HL-60/S4 (cell line): ENCODE results near the gene PLD1.

Experiments
- in situ Hi-C: fragments of 300-500 bp; cut with MboI; formaldehyde crosslinking; loops from 2 replicates; pipeline ENCODE4 v1.14.3; 2022; ENCODE audit warnings: low sequenced_read_pairs

PLD1 gene

GRCh38 chr3:171801738-171802589 lies 8.3 kb downstream of the PLD1 start:
- in situ Hi-C loops = no loop called here

GRCh38 chr3:171799501-171799900 lies 10.8 kb downstream of the PLD1 start:
- in situ Hi-C loops = no loop called here

DNA sequence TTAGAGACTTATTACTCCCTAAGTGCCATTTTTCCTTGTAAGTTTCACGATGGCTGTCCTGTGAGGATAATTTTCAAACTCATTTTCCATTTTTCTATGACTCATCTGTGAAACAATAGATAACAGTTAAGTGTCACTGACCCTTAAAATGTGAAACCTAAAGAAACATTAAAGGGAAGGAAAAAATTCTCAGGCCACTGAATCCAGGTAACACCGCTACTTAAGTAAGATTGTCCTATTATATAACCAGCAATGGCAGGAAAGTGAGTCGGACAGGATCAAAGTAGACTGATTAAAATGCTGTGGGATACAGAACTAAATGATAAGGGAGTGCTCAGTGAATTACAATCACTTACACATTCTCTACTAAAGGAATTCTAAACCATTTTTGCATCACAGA lies 12.4 kb downstream of the PLD1 start:
- in situ Hi-C loops = no loop called here

DNA sequence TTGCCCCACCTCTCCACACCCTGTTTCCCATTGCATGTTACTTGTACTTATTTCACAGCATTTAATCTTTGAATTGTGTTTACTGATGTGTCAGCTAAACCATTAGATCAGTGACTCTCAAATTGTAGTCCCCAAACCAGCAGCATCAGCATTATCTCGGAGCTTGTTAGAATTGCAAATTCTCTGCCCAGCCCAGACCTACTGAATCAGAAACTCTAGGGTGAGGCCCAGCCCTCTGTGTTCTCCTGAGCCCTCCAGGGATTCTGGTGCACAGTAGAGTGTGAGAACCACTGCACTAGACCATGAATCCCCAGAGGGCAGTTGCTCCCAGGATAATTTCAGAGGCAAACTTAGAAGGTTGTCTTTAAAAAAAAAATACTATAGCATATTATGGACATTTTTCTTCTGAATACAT lies 13.0 kb downstream of the PLD1 start:
- in situ Hi-C loops = no loop called here

DNA sequence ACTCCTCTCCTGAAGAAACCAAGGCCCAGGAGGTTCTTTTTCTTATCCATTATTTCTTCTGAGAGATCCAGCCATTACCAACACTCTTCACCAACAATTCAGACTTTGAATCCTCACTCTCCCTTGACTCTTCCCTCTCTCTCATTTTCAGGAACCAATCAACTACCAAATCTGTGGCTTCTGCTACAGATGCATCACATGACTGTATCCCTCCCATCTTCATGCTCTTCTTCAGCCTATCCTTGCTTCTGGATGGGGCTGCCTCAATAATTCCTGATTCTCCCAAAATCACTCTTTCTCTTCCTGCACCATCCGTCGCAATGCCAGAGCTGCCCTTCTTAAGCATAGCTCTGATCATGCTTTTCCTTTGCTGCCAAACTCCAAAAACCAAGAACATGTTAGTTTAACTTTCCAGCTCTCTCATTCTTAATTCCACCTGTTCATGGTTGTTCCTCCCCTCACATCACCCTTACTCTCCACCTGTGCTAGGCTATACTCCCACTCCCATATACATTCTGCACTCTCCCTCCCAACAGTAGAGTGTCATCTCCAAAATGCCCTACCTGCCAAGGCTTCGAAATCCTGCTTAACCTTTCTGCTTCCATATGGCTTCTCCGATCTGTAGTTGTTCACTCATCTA lies 13.5 kb downstream of the PLD1 start:
- in situ Hi-C loops = no loop called here

GRCh38 chr3:171792531-171792930 lies 17.8 kb downstream of the PLD1 start:
- in situ Hi-C loops = no loop called here

GRCh38 chr3:171791692-171792076 lies 18.6 kb downstream of the PLD1 start:
- in situ Hi-C loops = no loop called here

DNA sequence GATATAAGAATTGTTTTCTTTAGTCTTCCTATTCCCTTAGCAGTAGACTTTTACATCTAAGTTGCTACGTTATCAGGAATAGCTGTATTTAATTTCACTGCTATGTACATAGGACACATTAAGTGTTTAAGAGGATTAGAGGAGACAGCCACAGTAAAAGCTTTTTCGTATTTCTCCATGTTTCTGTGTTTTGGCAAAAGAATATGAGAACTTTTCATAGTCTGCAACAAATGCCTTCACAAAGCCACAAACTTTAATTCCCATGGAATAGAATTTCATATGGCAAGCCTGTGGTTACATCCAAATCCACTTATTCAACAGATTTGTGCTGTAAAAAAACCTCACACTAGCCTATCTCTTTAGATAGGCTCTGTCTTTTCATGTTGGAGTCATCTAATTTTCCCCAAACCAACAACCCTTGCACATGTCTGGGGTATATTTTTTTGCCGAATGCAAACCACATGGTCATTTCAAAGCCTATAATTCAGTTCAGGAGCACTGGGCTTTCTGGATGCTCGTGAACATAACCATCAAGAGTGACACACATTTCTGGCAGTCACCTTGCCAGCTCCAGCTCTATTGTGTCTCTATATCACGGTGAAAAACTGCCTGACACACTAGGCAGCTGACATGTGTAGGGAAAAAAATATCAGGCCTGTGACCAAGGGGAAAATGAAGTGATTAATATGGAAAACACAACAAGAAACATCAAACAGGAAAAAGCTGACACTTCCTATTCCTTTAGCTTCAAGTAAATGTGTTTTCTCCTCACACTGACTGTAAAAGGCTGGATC lies 19.2 kb downstream of the PLD1 start:
- in situ Hi-C loops = no loop called here

DNA sequence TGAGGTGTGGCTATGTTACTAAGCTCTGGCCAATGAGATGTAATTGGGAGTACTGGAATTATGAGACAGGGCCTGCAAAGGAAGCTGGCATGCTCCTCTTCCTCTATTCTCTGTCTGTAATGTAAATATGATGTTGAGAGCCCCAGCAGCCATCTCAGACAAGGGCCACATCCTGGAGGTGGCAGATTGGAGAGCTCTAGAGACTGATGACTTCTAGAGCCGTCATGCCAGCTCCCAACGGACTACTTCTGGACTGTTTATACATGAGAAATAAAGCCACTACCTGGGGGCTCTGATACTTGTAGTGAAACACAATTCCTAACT lies 19.7 kb downstream of the PLD1 start:
- in situ Hi-C loops = no loop called here

- in situ Hi-C loops = no loop called here
Observed at GRCh38 chr3:171789759-171790505, 20.4 kb downstream of the PLD1 start.

DNA sequence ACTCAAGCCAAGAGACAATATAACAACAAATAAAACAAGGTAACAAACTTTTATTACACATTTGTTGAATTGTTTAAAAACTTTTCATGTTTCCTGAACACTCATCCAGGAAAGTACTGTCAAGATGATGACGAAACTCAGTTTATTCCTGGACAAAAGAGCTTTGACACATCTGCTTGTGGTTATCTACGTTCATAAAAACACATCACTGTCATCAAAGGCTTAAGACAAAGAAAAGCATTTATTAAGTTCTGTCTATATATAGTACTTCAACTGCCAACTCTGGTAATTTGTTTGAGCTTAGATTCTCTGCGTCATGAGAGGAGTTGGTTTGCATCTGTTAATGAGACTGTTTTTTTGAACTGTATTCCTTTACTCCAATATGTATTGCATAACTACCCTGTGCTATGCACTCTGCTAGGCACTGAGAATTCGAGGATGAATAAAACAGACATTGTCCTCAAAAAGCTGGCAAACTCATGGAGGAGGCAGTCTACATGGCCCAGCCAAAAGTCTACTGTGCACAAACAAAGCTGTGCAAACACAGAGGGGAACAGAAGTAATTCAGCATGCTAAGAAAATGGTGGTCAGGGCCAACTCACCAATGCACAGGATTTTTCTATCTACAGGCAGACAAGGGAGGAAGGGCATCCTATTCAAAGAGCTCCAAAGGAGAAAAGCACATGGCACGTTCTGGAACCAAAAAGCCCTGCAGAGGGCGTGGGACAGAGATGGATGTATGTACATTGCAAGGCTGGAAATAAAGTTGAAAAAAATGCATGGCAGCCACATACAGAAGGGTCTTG lies 21.5 kb downstream of the PLD1 start:
- in situ Hi-C loops = no loop called here

DNA sequence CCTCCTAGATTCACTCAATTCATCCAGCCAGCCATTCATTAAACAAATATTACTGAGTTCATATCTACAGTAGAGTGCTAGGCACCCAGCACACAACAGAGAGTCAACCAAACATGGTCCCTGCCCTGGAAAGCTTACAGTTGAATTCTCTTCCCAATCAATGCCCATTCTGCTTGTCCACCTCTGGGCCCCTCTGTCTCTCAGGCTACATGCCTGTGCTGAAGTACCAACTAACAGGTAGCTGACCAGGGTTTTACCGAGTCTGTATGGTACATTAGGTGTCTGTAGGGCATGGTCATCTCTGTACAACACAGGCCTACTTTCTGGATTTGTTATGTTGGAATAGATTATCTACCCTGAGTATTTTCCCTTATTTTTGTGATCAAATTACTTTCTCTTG lies 23.3 kb downstream of the PLD1 start:
- in situ Hi-C loops = no loop called here

DNA sequence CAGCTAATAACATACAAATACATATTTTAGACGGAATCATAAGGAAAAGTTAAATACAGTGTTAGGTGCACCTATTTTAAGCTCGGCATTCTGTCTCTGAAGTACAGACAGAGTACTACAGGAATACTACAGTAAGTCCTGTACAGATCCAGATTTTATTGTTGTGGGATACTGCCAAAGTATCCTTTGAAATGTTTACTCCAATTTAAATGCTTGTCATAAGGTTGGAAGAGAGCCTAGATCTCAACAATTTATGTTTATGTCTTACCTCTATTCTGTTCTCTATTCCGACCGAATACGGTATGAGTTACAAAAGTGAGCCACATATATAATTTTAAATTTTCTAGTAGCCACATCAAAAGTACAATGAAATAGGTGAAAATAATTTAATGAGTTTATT lies 25.3 kb downstream of the PLD1 start:
- in situ Hi-C loops = no loop called here

- in situ Hi-C loops = no loop called here
Observed at GRCh38 chr3:171784387-171784786, 25.9 kb downstream of the PLD1 start.

DNA sequence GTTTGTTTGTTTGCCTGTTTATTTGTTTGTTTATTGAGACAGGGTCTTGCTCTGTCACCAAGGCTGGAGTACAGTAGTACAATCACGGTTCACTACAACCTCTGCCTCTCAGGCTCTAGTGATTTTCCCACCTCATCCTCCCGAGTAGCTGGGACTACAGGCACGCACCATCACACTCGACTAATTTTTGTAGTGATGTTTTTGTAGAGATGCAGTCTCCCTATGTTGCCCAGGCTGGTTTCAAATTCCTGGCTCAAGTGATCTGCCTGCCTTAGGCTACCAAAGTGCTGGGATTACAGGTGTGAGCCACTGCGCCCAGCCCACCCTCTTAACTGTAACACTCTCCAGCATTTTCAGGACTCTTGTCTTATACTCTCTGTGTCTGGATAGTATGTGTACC lies 26.7 kb downstream of the PLD1 start:
- in situ Hi-C loops = no loop called here

DNA sequence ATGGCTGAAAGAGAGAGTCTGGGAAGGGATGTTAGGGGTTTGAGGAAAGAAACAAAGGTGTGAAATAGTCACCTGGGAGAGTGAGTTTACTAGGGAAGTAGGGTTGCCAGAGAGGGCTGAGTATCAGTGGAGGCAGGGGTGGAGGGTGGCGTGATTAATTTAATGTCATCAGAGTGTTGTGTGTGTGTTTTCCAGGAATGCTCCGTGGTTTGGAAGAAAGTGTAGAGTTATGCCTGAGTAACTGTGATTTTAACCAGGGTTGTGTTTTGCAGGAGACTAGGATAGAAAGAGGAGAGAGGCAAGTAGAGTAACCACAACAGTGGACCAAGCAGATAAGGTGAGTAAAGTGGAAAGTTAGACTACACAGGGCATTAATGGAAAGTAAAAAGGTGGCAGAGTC lies 27.2 kb downstream of the PLD1 start:
- in situ Hi-C loops = no loop called here

DNA sequence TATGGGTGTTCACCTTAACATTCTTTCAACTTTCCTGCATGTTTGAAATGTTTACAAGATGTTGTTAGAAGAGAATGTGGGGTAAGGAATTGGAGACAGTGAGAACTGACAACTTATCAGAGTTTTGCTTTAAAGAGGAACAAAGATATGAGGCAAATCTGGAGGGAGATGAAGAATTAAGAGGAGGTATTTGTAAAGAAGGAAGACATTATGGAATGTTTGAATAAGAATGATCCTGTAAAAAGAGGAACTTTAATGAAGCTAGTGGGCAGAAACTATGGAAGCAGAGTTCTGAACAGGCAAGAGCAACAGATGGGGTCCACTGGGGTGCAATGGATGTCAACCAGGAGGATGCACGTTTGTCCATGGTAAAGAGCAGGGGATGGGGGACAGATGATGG lies 27.7 kb downstream of the PLD1 start:
- in situ Hi-C loops = no loop called here

DNA sequence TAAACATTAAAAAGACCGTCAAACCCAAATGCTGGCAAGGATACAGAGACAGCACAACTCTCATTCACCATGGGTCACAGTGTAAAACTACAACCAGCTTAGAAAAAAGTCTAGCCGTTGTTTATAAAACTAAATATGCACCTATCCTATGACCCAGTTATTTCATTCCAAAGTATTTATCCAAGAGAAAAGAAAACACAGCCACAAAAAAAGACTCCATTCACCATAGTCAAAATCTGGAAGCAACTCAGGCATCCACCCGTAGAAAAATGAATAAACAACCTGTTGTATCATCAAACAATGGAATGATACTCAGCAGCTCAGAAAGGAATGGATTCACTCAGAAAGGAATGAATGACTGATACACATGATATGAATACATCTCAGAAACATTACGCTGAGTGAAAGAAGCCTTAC lies 28.6 kb downstream of the PLD1 start:
- in situ Hi-C loops = no loop called here

- in situ Hi-C loops = no loop called here
Observed at GRCh38 chr3:171778493-171778892, 31.8 kb downstream of the PLD1 start.

DNA sequence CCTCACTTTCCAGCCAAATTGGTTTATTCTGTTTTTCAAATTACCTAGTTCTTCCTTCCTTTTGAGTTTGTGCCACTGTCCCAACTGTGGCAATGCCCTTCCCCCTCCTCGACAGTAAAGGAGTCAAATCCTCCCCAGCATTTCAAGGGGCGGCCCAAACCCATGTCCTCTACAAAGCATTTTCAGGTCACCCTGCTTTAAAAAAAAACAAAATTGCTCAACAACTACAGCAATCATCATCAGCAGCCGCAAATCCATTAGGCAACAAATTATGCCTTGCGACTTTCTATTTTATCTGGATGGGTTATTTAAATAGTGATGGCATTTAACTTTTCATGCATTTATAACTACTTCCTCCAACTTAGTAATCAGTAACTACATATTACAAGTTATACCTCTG lies 32.7 kb downstream of the PLD1 start:
- in situ Hi-C loops = no loop called here
